HFFc6 (cell line): ENCODE data around the gene IL6ST. TPM values are rescaled to one million over a fixed set of nuclear protein-coding genes. Genes with fewer than 3 reads are reported as not detected.
A peak's percentile ranks its signal among the peaks of the same experiment; 100 is the strongest.
"Not testable (repeated sequence)": the region's sequence is repeated elsewhere in the genome, so short reads cannot be mapped to it uniquely, and the experiment has no call there.

ENCODE experiments used
- DNase-seq: peaks from one replicate; pipeline ENCODE4 v3.0.0-alpha.2; 2018
- H3K27ac Mint-ChIP-seq: 2 replicates; pipeline ENCODE4 v1.8.0; 2020; ENCODE audit warnings: mild to moderate bottlenecking, mixed read lengths
- H3K27me3 Mint-ChIP-seq: 2 replicates; pipeline ENCODE4 v1.8.0; 2021; ENCODE audit warnings: mild to moderate bottlenecking, moderate library complexity, mixed read lengths; ENCODE audit not compliant: insufficient read depth
- H3K36me3 Mint-ChIP-seq: 2 replicates; pipeline ENCODE4 v1.8.0; 2021; ENCODE audit warnings: low read depth, mixed read lengths
- H3K4me1 Mint-ChIP-seq: 2 replicates; pipeline ENCODE4 v1.8.0; 2020; ENCODE audit warnings: low read depth, mixed read lengths
- H3K4me3 Mint-ChIP-seq: 2 replicates; pipeline ENCODE4 v1.8.0; 2020; ENCODE audit warnings: mild to moderate bottlenecking, moderate library complexity, mixed read lengths
- H3K9me3 Mint-ChIP-seq: 2 replicates; pipeline ENCODE4 v1.8.0; 2020; ENCODE audit warnings: mild to moderate bottlenecking, mixed read lengths
- CTCF ChIP-seq: fragments of 200-600 bp; sonication (generic); IDR thresholded peaks from 2 replicates; pipeline ENCODE4 v1.5.0; 2021; ENCODE audit warnings: antibody characterized with exemption, mild to moderate bottlenecking
- total RNA-seq, 6 experiments: library from RNA; stranded (reverse); fragmentation: NEBNext Ultra II Directional; extraction: Animal tissue kit (Norgen Biotek cat#: 25700); gene quantifications; 2 replicates in 1 of 6; 3 replicates in 5 of 6; pipeline ENCODE4 v1.2.3, GENCODE V29; 2021

Gene IL6ST
- total RNA-seq, 6 experiments from 2014 or later, result 187 to 265 (median 216) TPM

GRCh38 chr5:55993731-55994494 is 850 bp downstream of the IL6ST start:
- Mint-ChIP-seq H3K36me3 (peaks cover 15% of the 10 kb centered on the region), H3K27me3 (peaks cover 3% of the 10 kb centered on the region), H3K27ac (peak overlapping the region; percentile 93), H3K4me1 (peaks cover 77% of the 10 kb centered on the region), H3K4me3 (peak overlapping the region; percentile 97), H3K9me3 (no peaks in the 10 kb centered on the region)
- no peak for DNase-seq
- TF ChIP-seq CTCF, result no peak

- Mint-ChIP-seq H3K4me1 (peaks cover 70% of the 10 kb centered on the region), H3K27me3 (peaks cover 3% of the 10 kb centered on the region), H3K4me3 (peak overlapping the region; percentile 97), H3K36me3 (peaks cover 15% of the 10 kb centered on the region), H3K27ac (peak overlapping the region; percentile 93), H3K9me3 (no peaks in the 10 kb centered on the region)
- DNase-seq, result no peak
- no peak for TF ChIP-seq CTCF
Measured at GRCh38 chr5:55993013-55993412, 1.8 kb downstream of the IL6ST start.

GRCh38 chr5:55991768-55992486 is 2.8 kb downstream of the IL6ST start:
- H3K27ac Mint-ChIP-seq, result peak overlapping the region; percentile 8
- peaks cover 19% of the 10 kb centered on the region for H3K36me3 Mint-ChIP-seq
- TF ChIP-seq CTCF, result peak; percentile 26; the same call in 1 of the 2 replicates
- DNase-seq, result peak; percentile 39
- peaks cover 66% of the 10 kb centered on the region for H3K4me1 Mint-ChIP-seq
- H3K27me3 Mint-ChIP-seq, result peaks cover 3% of the 10 kb centered on the region
- peak overlapping the region; percentile 97 for H3K4me3 Mint-ChIP-seq
- H3K9me3 Mint-ChIP-seq, result no peaks in the 10 kb centered on the region

- Mint-ChIP-seq H3K4me1 (peaks cover 61% of the 10 kb centered on the region), H3K36me3 (peaks cover 29% of the 10 kb centered on the region), H3K27ac (0 out of 2 replicates have a peak overlapping the region, but pooled peaks have one; percentile 11)
- H3K4me3 Mint-ChIP-seq, DNase-seq, H3K27me3 Mint-ChIP-seq, H3K9me3 Mint-ChIP-seq: not testable (repeated sequence)
Measured at GRCh38 chr5:55990895-55991294, 3.9 kb downstream of the IL6ST start.

- Mint-ChIP-seq H3K36me3 (peaks cover 29% of the 10 kb centered on the region), H3K27me3 (peaks cover 2% of the 10 kb centered on the region; the same call in 1 of the 2 replicates), H3K4me1 (peaks cover 55% of the 10 kb centered on the region), H3K9me3 (no peaks in the 10 kb centered on the region), H3K4me3 (peak overlapping the region; percentile 14; the same call in 1 of the 2 replicates), H3K27ac (no peak overlapping the region)
- TF ChIP-seq CTCF, result no peak
- DNase-seq, result no peak
Measured at GRCh38 chr5:55989860-55990259, 4.9 kb downstream of the IL6ST start.
